Vagina (tissue), 2 donors: Measurements from ENCODE around the gene INPP5A.

Experiments used
- CTCF ChIP-seq, 3 experiments: fragments of 450-650 bp in 2 of 3; fragments of 200-600 bp in 1 of 3; sonication (generic) in 1 of 3; IDR thresholded peaks; one replicate each; pipeline ENCODE4 v1.5.1; 2017 to 2019; ENCODE audit warnings: antibody characterized with exemption in 3 of 3, mild to moderate bottlenecking in 2 of 3, moderate library complexity in 2 of 3
- POLR2A ChIP-seq, 2 donors: fragments of 450-650 bp; IDR thresholded peaks; one replicate each; pipeline ENCODE4 v1.6.1; 2017; ENCODE audit warnings: antibody characterized with exemption in 2 of 2, mild to moderate bottlenecking in 2 of 2, moderate library complexity in 2 of 2
- POLR2AphosphoS5 ChIP-seq, 2 donors: sonication (generic); formaldehyde crosslinking; IDR thresholded peaks; one replicate each; pipeline ENCODE4 v1.9.0; 2017; ENCODE audit warnings: antibody characterized with exemption in 2 of 2, mild to moderate bottlenecking in 2 of 2, low read depth in 1 of 2; ENCODE audit not compliant: insufficient read depth in 1 of 2

- TF ChIP-seq CTCF (IDR thresholded peaks at IDR 0.05): no peak
- TF ChIP-seq POLR2AphosphoS5 (IDR thresholded peaks at IDR 0.05; ENCODE audit: insufficient read depth in 1 of 2, low read depth in 1 of 2): no peak
- no peak for TF ChIP-seq POLR2A (IDR thresholded peaks at IDR 0.05)
Observed at GRCh38 chr10:132813001-132813401, 275.4 kb downstream of the INPP5A start.
